MG63 (cell line): ENCODE measurements around the gene FOSL1. TPM values are rescaled to one million over a fixed set of nuclear protein-coding genes. Genes with fewer than 3 reads are reported as not detected.

Experiments used
- DNase-seq: peaks from one replicate; pipeline ENCODE4 v3.0.0-alpha.2; 2020
- H3K27me3 ChIP-seq: fragments of 250-450 bp; sonication (Bioruptor Pico); 2 replicates; pipeline ENCODE4 v1.5.1; 2020; ENCODE audit warnings: mild to moderate bottlenecking, moderate library complexity
- H3K36me3 ChIP-seq: fragments of 250-450 bp; sonication (Bioruptor Pico); 2 replicates; pipeline ENCODE4 v1.5.1; 2020; ENCODE audit warnings: mild to moderate bottlenecking, moderate library complexity
- H3K4me3 ChIP-seq: fragments of 250-450 bp; sonication (Bioruptor Pico); 2 replicates; pipeline ENCODE4 v1.5.1; 2020; ENCODE audit warnings: mild to moderate bottlenecking, moderate library complexity
- H3K9me3 ChIP-seq: fragments of 250-450 bp; sonication (Bioruptor Pico); 2 replicates; pipeline ENCODE4 v1.5.1; 2020; ENCODE audit warnings: mild to moderate bottlenecking, moderate library complexity
- total RNA-seq: library from RNA; depleted of rRNA; stranded (reverse); fragments of >200 nt; shearing (Covaris generic); gene quantifications from 2 replicates; pipeline ENCODE4 v1.2.3, GENCODE V29; 2014; ENCODE audit warnings: low replicate concordance; rRNA removed

The FOSL1 gene
- total RNA-seq, 1 experiment from 2014 or later, result 54.7 TPM

DNA sequence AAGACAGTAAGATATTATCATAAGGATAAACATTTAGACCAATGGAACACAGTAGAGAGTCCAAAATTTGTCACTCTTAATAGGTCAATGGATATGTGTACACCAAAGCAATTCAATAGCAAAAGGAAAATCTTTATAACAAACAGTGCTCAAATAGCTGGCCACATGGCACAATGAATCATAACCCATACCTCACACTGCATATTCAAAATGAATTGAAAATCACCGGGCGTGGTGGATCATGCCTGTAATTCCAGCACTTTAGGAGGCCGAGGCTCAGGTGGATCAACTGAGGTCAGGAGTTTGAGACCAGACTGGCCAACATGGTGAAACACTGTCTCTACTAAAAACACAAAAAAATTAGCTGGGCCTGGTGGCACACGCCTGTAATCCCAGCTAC, 58.0 kb downstream of the FOSL1 start:
- no peak for DNase-seq
- no peaks in the 10 kb centered on the region for H3K9me3 ChIP-seq

More for the DNA sequence above, 58.0 kb downstream of the FOSL1 start:
- no peak overlapping the region for H3K4me3 ChIP-seq
- H3K27me3 ChIP-seq, result no peaks in the 10 kb centered on the region
- H3K36me3 ChIP-seq, result no peaks in the 10 kb centered on the region

Other genes with a start within 250 kb of the FOSL1 start
- gene RELA, start 237.5 kb downstream of the FOSL1 start, total RNA-seq, result 42.2 and 56.1 TPM in 2 replicates
- 43.5 and 68.8 TPM in 2 replicates for gene KAT5, start 188.1 kb downstream of the FOSL1 start, total RNA-seq
- 28.2 and 73.1 TPM in 2 replicates for gene RNASEH2C, start 179.6 kb downstream of the FOSL1 start, total RNA-seq
- 5.8 and 7.6 TPM in 2 replicates for gene AP5B1, start 119.4 kb downstream of the FOSL1 start, total RNA-seq
- gene OVOL1, start 113.3 kb downstream of the FOSL1 start, total RNA-seq, result not detected in 2 replicates
- 0.43 TPM in 1 of 2 replicates, not detected in the other for gene SNX32, start 66.4 kb downstream of the FOSL1 start, total RNA-seq
- gene CFL1, start 42.2 kb downstream of the FOSL1 start, total RNA-seq, result 1,413 and 1,905 TPM in 2 replicates
- gene MUS81, start 40.0 kb downstream of the FOSL1 start, total RNA-seq, result 25.3 and 45.3 TPM in 2 replicates
- 29.0 and 43.2 TPM in 2 replicates for gene EFEMP2, start 27.6 kb downstream of the FOSL1 start, total RNA-seq
- not detected in 2 replicates for gene CTSW, start 20.6 kb downstream of the FOSL1 start, total RNA-seq
- gene FIBP, start 11.9 kb downstream of the FOSL1 start, total RNA-seq, result 105 and 106 TPM in 2 replicates
- gene CCDC85B, start 9.7 kb downstream of the FOSL1 start, total RNA-seq, result 99.6 and 131 TPM in 2 replicates
- gene C11orf68, start 18.7 kb upstream of the FOSL1 start, total RNA-seq, result 22.0 and 46.6 TPM in 2 replicates
- 276 and 419 TPM in 2 replicates for gene DRAP1, start 19.0 kb upstream of the FOSL1 start, total RNA-seq
- not detected in 2 replicates for gene TSGA10IP, start 45.1 kb upstream of the FOSL1 start, total RNA-seq
- gene SART1, start 61.3 kb upstream of the FOSL1 start, total RNA-seq, result 38.2 and 45.4 TPM in 2 replicates
- 17.5 and 32.3 TPM in 2 replicates for gene EIF1AD, start 101.8 kb upstream of the FOSL1 start, total RNA-seq
- gene BANF1, start 102.1 kb upstream of the FOSL1 start, total RNA-seq, result 329 and 468 TPM in 2 replicates
- not detected in 2 replicates for gene CST6, start 111.6 kb upstream of the FOSL1 start, total RNA-seq
- 2.4 TPM in 1 of 2 replicates, not detected in the other for gene CATSPER1, start 126.1 kb upstream of the FOSL1 start, total RNA-seq
- not detected in 2 replicates for gene GAL3ST3, start 148.8 kb upstream of the FOSL1 start, total RNA-seq
- gene SF3B2, start 152.0 kb upstream of the FOSL1 start, total RNA-seq, result 134 and 174 TPM in 2 replicates
- gene PACS1, start 169.9 kb upstream of the FOSL1 start, total RNA-seq, result 2.6 and 11.2 TPM in 2 replicates